Natural killer cell (primary cell): ENCODE measurements around the gene SNX9. TPM values are rescaled to one million over a fixed set of nuclear protein-coding genes. Genes with fewer than 3 reads are reported as not detected.

Experiments used
- ATAC-seq, 3 donors: fragments of 150-1000 bp in 2 of 3; fragments of 200-7000 bp in 1 of 3; cut with Tn5 transposase; 1 replicate in 1 of 3; 2 replicates in 2 of 3; pipeline ENCODE4 v1.10.0; 2021; ENCODE audit warnings: mild to moderate bottlenecking in 2 of 3, moderate library complexity in 2 of 3
- DNase-seq, 2 donors: peaks; one replicate each; pipeline versions ENCODE4 v3.0.0 to v3.0.0-alpha.2; 2013 to 2021; ENCODE audit warnings: mixed read lengths in 1 of 2
- H3K27ac ChIP-seq: one replicate; pipeline ENCODE4 v1.5.1; 2013; ENCODE audit warnings: mild to moderate bottlenecking, low read length
- H3K27me3 ChIP-seq: one replicate; pipeline ENCODE4 v1.6.1; 2013; ENCODE audit warnings: low read length; ENCODE audit not compliant: control insufficient read depth, insufficient read depth
- H3K36me3 ChIP-seq: one replicate; pipeline ENCODE4 v1.6.1; 2013; ENCODE audit warnings: low read length; ENCODE audit not compliant: control insufficient read depth, insufficient read depth
- H3K4me1 ChIP-seq: one replicate; pipeline ENCODE4 v1.6.1; 2013; ENCODE audit warnings: low read length; ENCODE audit not compliant: control insufficient read depth, insufficient read depth
- H3K4me3 ChIP-seq: one replicate; pipeline ENCODE4 v1.5.1; 2013; ENCODE audit warnings: low read length
- H3K9me3 ChIP-seq: one replicate; pipeline ENCODE4 v1.6.1; 2013; ENCODE audit warnings: low read length; ENCODE audit not compliant: control insufficient read depth, insufficient read depth
- H3K27ac Mint-ChIP-seq, 2 donors: one replicate each; pipeline ENCODE4 v1.8.0; 2022; ENCODE audit warnings: mild to moderate bottlenecking in 2 of 2, mixed read lengths in 2 of 2, moderate library complexity in 1 of 2
- H3K27me3 Mint-ChIP-seq, 2 donors: one replicate each; pipeline ENCODE4 v1.8.0; 2022; ENCODE audit warnings: low read depth in 2 of 2, mixed read lengths in 2 of 2
- H3K36me3 Mint-ChIP-seq: one replicate; pipeline ENCODE4 v1.8.0; 2022; ENCODE audit warnings: mixed read lengths
- H3K4me1 Mint-ChIP-seq, 2 donors: one replicate each; pipeline ENCODE4 v1.8.0; 2022; ENCODE audit warnings: mixed read lengths in 2 of 2
- H3K4me3 Mint-ChIP-seq: one replicate; pipeline ENCODE4 v1.8.0; 2022; ENCODE audit warnings: mild to moderate bottlenecking, moderate library complexity, mixed read lengths
- H3K9me3 Mint-ChIP-seq, 2 donors: one replicate each; pipeline ENCODE4 v1.8.0; 2022; ENCODE audit warnings: mixed read lengths in 2 of 2
- CTCF ChIP-seq: fragments of 200-600 bp; IDR thresholded peaks from one replicate; pipeline ENCODE4 v1.8.0; 2022; ENCODE audit warnings: antibody characterized with exemption
- WGBS: methylation state at CpG from one replicate; pipeline ENCODE4 v1.1.7; 2013; ENCODE audit warnings: missing lambda C conversion rate; ENCODE audit not compliant: insufficient coverage; 5-methylcytosine and 5-hydroxymethylcytosine counted together
- intact Hi-C: fragments of 100-400 bp; cut with micrococcal nuclease; formaldehyde crosslinking; loops from one replicate; pipeline ENCODE4 v1.14.2; 2022
- total RNA-seq, 4 donors: library from RNA; stranded (reverse); fragments of 120-200 nt in 1 of 4; gene quantifications; one replicate each; pipeline versions ENCODE4 v1.2.3 to v1.2.4, GENCODE V29; 2013 to 2022

The SNX9 gene
- total RNA-seq, 3 donors from 2014 or later (not counting 1 experiment from before 2014, with no cell fraction given) = 6.0 to 9.7 (median 7.3) TPM

- Histone ChIP-seq H3K4me1 (no peaks in the 10 kb centered on the region), H3K27ac (no peak overlapping the region), H3K9me3 (no peaks in the 10 kb centered on the region), H3K27me3 (no peaks in the 10 kb centered on the region), H3K4me3 (no peak overlapping the region), H3K36me3 (no peaks in the 10 kb centered on the region)
- WGBS = 91% methylated on average over 7 of the region's 9 CpGs
- no peaks in the 10 kb centered on the region for H3K36me3 Mint-ChIP-seq
- DNase-seq = no peak
- ATAC-seq = no peak
- TF ChIP-seq CTCF = no peak
- intact Hi-C loops = no loop called here
- H3K9me3 Mint-ChIP-seq = no peaks in the 10 kb centered on the region
- no peaks in the 10 kb centered on the region for H3K4me1 Mint-ChIP-seq
- H3K4me3 Mint-ChIP-seq = no peak overlapping the region
- H3K27me3 Mint-ChIP-seq = peaks cover 12 to 19% of the 10 kb centered on the region in 2 donors
- no peak overlapping the region for H3K27ac Mint-ChIP-seq
Measured at GRCh38 chr6:157779705-157780604, 43.1 kb upstream of the SNX9 start.

- DNase-seq = no peak
- Mint-ChIP-seq H3K4me3 (no peak overlapping the region), H3K4me1 (no peaks in the 10 kb centered on the region), H3K27me3 (peaks cover 19 to 34% of the 10 kb centered on the region in 2 donors), H3K27ac (no peak overlapping the region), H3K36me3 (no peaks in the 10 kb centered on the region), H3K9me3 (no peaks in the 10 kb centered on the region)
- no peaks in the 10 kb centered on the region for H3K36me3 ChIP-seq
- intact Hi-C loops = no loop called here
- no peaks in the 10 kb centered on the region for H3K27me3 ChIP-seq
- H3K4me1 ChIP-seq = no peaks in the 10 kb centered on the region
- H3K9me3 ChIP-seq = no peaks in the 10 kb centered on the region
- no peak for TF ChIP-seq CTCF
- H3K27ac ChIP-seq = no peak overlapping the region
- no peak for ATAC-seq
- WGBS = 74% methylated on average over 1 of the region's 1 CpG
- no peak overlapping the region for H3K4me3 ChIP-seq
Measured at GRCh38 chr6:157785636-157786035, 37.4 kb upstream of the SNX9 start.

- H3K4me1 ChIP-seq = no peaks in the 10 kb centered on the region
- H3K27ac ChIP-seq = no peak overlapping the region
- ATAC-seq (no peak), DNase-seq (no peak)
- intact Hi-C loops = no loop called here
- no peaks in the 10 kb centered on the region for H3K9me3 ChIP-seq
- Mint-ChIP-seq H3K4me3 (no peak overlapping the region), H3K27ac (no peak overlapping the region), H3K4me1 (no peaks in the 10 kb centered on the region), H3K36me3 (no peaks in the 10 kb centered on the region), H3K9me3 (no peaks in the 10 kb centered on the region), H3K27me3 (peaks cover 19 to 37% of the 10 kb centered on the region in 2 donors)
- H3K27me3 ChIP-seq = no peaks in the 10 kb centered on the region
- TF ChIP-seq CTCF = no peak
- H3K4me3 ChIP-seq = no peak overlapping the region
- WGBS = 85% methylated on average over 2 of the region's 3 CpGs
- no peaks in the 10 kb centered on the region for H3K36me3 ChIP-seq
Measured at GRCh38 chr6:157786221-157786620, 36.8 kb upstream of the SNX9 start.
